ENCODE measurements around the gene WIPF2.
"Not testable (repeated sequence)": the region's sequence is repeated elsewhere in the genome, so short reads cannot be mapped to it uniquely, and the experiment has no call there.

WIPF2 gene

GRCh38 chr17:40293363-40293762, 74.3 kb downstream of the WIPF2 start:
- TF ChIP-seq, protein P1, sequence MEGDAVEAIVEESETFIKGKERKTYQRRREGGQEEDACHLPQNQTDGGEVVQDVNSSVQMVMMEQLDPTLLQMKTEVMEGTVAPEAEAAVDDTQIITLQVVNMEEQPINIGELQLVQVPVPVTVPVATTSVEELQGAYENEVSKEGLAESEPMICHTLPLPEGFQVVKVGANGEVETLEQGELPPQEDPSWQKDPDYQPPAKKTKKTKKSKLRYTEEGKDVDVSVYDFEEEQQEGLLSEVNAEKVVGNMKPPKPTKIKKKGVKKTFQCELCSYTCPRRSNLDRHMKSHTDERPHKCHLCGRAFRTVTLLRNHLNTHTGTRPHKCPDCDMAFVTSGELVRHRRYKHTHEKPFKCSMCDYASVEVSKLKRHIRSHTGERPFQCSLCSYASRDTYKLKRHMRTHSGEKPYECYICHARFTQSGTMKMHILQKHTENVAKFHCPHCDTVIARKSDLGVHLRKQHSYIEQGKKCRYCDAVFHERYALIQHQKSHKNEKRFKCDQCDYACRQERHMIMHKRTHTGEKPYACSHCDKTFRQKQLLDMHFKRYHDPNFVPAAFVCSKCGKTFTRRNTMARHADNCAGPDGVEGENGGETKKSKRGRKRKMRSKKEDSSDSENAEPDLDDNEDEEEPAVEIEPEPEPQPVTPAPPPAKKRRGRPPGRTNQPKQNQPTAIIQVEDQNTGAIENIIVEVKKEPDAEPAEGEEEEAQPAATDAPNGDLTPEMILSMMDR (conservative IDR thresholded peaks at IDR 0.05), result no peak
- no peak overlapping the region for H3K27ac ChIP-seq

GRCh38 chr17:40295488-40296436, 76.7 kb downstream of the WIPF2 start:
- TF ChIP-seq, protein P1 (conservative IDR thresholded peaks at IDR 0.05), result no peak
- H3K27ac ChIP-seq, result no peak overlapping the region

DNA sequence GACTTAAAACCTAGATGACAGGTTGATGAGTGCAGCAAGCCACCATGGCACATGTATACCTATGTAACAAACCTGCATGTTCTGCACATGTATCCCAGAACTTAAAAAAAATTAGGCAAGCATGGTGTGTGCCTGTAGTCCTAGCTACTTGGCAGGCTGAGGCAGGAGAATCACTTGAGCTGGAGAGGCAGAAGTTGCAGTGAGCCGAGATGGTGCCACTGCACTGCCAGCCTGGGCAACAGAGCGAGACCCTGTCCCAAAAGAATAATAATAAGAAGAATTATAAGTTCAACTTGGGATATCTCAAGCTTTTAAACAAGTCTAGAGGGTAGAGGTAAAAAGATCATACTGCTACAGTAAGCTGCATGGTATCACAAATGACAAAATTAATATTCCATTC, 78.4 kb downstream of the WIPF2 start:
- H3K27ac ChIP-seq, result no peak overlapping the region
- TF ChIP-seq, protein P1 (conservative IDR thresholded peaks at IDR 0.05), result no peak

- TF ChIP-seq, protein P1 (conservative IDR thresholded peaks at IDR 0.05), result no peak
- H3K27ac ChIP-seq, result no peak overlapping the region; the same call in 1 of the 2 replicates
Measured at GRCh38 chr17:40298726-40299125, 79.6 kb downstream of the WIPF2 start.

DNA sequence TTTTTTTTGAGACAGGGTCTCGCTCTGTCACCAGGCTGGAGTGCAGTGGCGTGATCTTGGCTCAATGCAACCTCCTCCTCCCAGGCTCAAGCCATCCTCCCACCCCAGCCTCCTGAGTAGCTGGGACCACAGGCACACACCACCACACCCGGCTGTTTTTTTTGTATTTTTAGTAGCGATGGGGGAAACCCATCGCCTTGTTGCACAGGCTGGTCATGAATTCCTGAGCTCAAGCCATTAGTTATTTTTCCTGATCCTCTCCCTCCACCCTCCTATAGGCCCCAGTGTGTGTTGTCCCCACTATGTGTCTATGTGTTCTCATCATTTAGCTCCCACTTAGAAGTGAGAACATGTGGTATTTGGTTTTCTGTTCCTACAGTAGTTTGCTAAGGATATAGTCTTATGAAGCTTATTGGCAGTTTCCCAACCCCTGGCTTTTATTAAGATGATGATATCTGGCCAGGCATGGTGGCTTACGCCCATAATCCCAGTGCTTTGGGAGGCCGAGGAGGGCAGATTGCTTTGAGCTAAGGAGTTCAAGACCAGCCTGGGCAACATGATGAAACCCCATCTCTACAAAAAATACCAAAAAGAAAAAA, 80.2 kb downstream of the WIPF2 start:
- not testable (repeated sequence) for H3K27ac ChIP-seq

DNA sequence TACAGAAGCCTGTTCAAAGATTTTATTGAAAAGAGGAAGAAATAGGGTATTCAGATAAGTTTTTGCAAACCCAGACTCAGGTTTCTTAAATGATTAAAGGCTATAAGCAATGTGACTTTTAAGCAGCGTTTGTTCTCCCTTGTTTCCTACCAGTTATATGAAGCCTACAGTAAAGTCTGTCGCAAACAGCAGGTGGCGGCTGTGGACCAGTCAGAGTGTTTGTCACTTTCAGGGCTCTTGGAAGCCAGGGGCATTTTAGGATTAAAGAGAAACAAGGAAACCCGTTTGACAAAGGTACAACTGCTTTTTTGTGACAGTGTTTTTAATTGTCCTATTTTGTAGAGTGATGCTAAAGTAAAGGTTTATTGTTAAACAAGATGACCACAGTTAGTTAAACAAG, 82.2 kb downstream of the WIPF2 start:
- peak overlapping the region; percentile 7; the same call in 1 of the 2 replicates for H3K27ac ChIP-seq
- TF ChIP-seq, protein P1 (conservative IDR thresholded peaks at IDR 0.05), result peak; percentile 66

DNA sequence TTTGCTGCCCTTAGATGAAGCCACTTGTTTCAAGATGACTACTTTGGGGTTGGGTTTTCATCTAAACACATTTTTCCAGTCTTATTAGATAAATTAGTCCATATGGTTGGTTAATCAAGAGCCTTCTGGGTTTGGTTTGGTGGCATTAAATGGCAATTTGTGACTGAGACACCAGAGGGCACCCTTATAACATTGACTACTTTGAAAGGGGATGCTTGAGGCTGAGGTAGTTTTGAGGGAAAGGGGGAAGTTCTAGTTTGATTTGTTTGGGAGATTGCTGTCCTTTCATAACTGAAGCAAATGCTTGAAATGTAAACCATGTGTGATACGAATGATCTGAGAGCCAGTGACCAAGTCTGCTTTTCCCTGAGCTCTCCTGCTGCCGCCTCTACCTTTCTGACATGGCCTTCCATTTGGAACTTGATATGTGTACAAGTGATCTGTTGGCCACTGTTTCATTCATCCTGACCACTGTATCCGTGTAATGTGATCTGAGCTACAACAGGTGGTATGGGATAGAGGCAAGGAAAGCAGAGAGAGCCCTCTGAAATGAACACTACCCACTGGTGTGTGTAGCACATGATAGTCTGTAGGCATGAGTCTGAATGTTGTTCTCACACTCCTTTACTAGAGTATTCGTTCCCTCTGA, 84.0 kb downstream of the WIPF2 start:
- no peak overlapping the region for H3K27ac ChIP-seq
- TF ChIP-seq, protein P1 (conservative IDR thresholded peaks at IDR 0.05), result peak; percentile 84

All from VCaP (cell line).